ENCODE data around the gene SLC31A1. TPM values are rescaled to one million over a fixed set of nuclear protein-coding genes. Genes with fewer than 3 reads are reported as not detected.

Gene SLC31A1
- polyA plus RNA-seq, 1 donor (not counting 4 experiments of a cell fraction or from before 2014, with no cell fraction given): 20.3 TPM

GRCh38 chr9:113178087-113178486 is 43.3 kb upstream of the SLC31A1 start:
- dilution Hi-C loops (cut with MboI; ENCODE audit: extremely low pct_ligation_motif_present, low sequenced_read_pairs): no loop called here
- Histone ChIP-seq H3K9me3 (ENCODE audit: control insufficient read depth, low read depth, low read length) (no peaks in the 10 kb centered on the region), H3K4me1 (ENCODE audit: control insufficient read depth, extremely low read depth, insufficient read depth, low read length) (peaks cover 3% of the 10 kb centered on the region)

DNA sequence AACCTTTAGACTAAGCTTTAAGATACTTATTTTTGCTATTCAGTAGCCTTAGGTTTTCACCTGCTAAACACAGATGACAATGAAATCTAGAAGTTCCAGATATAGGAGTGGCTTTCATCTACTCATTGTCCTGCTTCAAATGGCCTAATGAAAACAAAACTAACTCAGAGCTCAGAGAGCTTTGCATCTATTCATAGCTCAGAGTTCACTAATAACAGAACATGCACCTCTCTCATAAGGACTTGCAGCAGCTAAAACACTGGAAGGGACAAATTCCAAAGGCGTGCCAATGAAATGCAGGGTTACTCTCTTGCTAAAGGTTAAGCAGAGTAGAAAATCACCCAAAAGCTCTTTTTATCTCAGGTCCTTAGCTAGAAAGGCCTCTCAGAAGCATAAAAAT is 41.5 kb upstream of the SLC31A1 start:
- H3K9me3 ChIP-seq (ENCODE audit: control insufficient read depth, low read depth, low read length): no peaks in the 10 kb centered on the region
- no peaks in the 10 kb centered on the region for H4K20me1 ChIP-seq (ENCODE audit: control insufficient read depth, extremely low read depth, insufficient read depth, low read length)
- no peaks in the 10 kb centered on the region for H3K9me1 ChIP-seq (ENCODE audit: control insufficient read depth, extremely low read depth, insufficient read depth, low read length)
- no peaks in the 10 kb centered on the region for H3K79me2 ChIP-seq (ENCODE audit: control insufficient read depth, insufficient read depth, low read length)
- peaks cover 12% of the 10 kb centered on the region for H3K4me1 ChIP-seq (ENCODE audit: control insufficient read depth, extremely low read depth, insufficient read depth, low read length)
- dilution Hi-C loops (cut with MboI; ENCODE audit: extremely low pct_ligation_motif_present, low sequenced_read_pairs): no loop called here
- no peak for DNase-seq (ENCODE audit: low read depth, low spot score)
- H3K36me3 ChIP-seq (ENCODE audit: control insufficient read depth in 2 of 2, extremely low read depth in 1 of 2, insufficient read depth in 2 of 2, low read length in 2 of 2): peaks cover 25 to 51% of the 10 kb centered on the region in 2 experiments
- H3K9ac ChIP-seq (ENCODE audit: control insufficient read depth, extremely low read depth, insufficient read depth, low read length): no peak overlapping the region
- H3K27me3 ChIP-seq (ENCODE audit: control insufficient read depth, extremely low read depth, insufficient read depth, low read length): no peaks in the 10 kb centered on the region
- TF ChIP-seq, protein P1, sequence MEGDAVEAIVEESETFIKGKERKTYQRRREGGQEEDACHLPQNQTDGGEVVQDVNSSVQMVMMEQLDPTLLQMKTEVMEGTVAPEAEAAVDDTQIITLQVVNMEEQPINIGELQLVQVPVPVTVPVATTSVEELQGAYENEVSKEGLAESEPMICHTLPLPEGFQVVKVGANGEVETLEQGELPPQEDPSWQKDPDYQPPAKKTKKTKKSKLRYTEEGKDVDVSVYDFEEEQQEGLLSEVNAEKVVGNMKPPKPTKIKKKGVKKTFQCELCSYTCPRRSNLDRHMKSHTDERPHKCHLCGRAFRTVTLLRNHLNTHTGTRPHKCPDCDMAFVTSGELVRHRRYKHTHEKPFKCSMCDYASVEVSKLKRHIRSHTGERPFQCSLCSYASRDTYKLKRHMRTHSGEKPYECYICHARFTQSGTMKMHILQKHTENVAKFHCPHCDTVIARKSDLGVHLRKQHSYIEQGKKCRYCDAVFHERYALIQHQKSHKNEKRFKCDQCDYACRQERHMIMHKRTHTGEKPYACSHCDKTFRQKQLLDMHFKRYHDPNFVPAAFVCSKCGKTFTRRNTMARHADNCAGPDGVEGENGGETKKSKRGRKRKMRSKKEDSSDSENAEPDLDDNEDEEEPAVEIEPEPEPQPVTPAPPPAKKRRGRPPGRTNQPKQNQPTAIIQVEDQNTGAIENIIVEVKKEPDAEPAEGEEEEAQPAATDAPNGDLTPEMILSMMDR (optimal IDR thresholded peaks at IDR 0.05 in 1 of 3, IDR thresholded peaks at IDR 0.05 in 1 of 3, conservative IDR thresholded peaks at IDR 0.05 in 1 of 3; ENCODE audit: extremely low read depth in 1 of 3, insufficient read depth in 2 of 3, low read length in 3 of 3): no peak
- TF ChIP-seq EZH2 (IDR thresholded peaks at IDR 0.05; ENCODE audit: low read length): no peak
- no peak overlapping the region for H3K4me3 ChIP-seq (ENCODE audit: control insufficient read depth in 2 of 3, extremely low read depth in 1 of 3, insufficient read depth in 2 of 3, low read depth in 1 of 3, low read length in 3 of 3)
- H2AFZ ChIP-seq (ENCODE audit: control insufficient read depth, low read length): no peak overlapping the region
- no peak for FAIRE-seq
- H3K4me2 ChIP-seq (ENCODE audit: control insufficient read depth, extremely low read depth, insufficient read depth, low read depth, low read length): no peak overlapping the region
- no peak overlapping the region for H3K27ac ChIP-seq (ENCODE audit: control insufficient read depth, insufficient read depth, low read length)

More at GRCh38 chr9:113178087-113178486, 43.3 kb upstream of the SLC31A1 start:
- H3K27ac ChIP-seq (ENCODE audit: control insufficient read depth, insufficient read depth, low read length): no peak overlapping the region
- no peak for FAIRE-seq
- no peak overlapping the region for H2AFZ ChIP-seq (ENCODE audit: control insufficient read depth, low read length)
- H4K20me1 ChIP-seq (ENCODE audit: control insufficient read depth, extremely low read depth, insufficient read depth, low read length): no peaks in the 10 kb centered on the region
- no peaks in the 10 kb centered on the region for H3K27me3 ChIP-seq (ENCODE audit: control insufficient read depth, extremely low read depth, insufficient read depth, low read length)
- no peaks in the 10 kb centered on the region for H3K79me2 ChIP-seq (ENCODE audit: control insufficient read depth, insufficient read depth, low read length)
- DNase-seq (ENCODE audit: low read depth, low spot score): no peak
- H3K4me3 ChIP-seq (ENCODE audit: control insufficient read depth in 2 of 3, extremely low read depth in 1 of 3, insufficient read depth in 2 of 3, low read depth in 1 of 3, low read length in 3 of 3): no peak overlapping the region
- H3K9me1 ChIP-seq (ENCODE audit: control insufficient read depth, extremely low read depth, insufficient read depth, low read length): no peaks in the 10 kb centered on the region
- TF ChIP-seq, protein P1 (optimal IDR thresholded peaks at IDR 0.05 in 1 of 3, IDR thresholded peaks at IDR 0.05 in 1 of 3, conservative IDR thresholded peaks at IDR 0.05 in 1 of 3; ENCODE audit: extremely low read depth in 1 of 3, insufficient read depth in 2 of 3, low read length in 3 of 3): no peak
- no peak for TF ChIP-seq EZH2 (IDR thresholded peaks at IDR 0.05; ENCODE audit: low read length)
- peaks cover 31 to 51% of the 10 kb centered on the region in 2 experiments for H3K36me3 ChIP-seq (ENCODE audit: control insufficient read depth in 2 of 2, extremely low read depth in 1 of 2, insufficient read depth in 2 of 2, low read length in 2 of 2)
- no peak overlapping the region for H3K4me2 ChIP-seq (ENCODE audit: control insufficient read depth, extremely low read depth, insufficient read depth, low read depth, low read length)
- no peak overlapping the region for H3K9ac ChIP-seq (ENCODE audit: control insufficient read depth, extremely low read depth, insufficient read depth, low read length)

All from keratinocyte (primary cell).